Fibroblast of gingiva (primary cell): ENCODE measurements around the gene HS3ST3A1.
A peak's percentile ranks its signal among the peaks of the same experiment; 100 is the strongest.

ENCODE experiments used
- DNase-seq: peaks from one replicate; pipeline ENCODE4 v3.0.0-alpha.2; 2011; ENCODE audit warnings: low read depth

Gene HS3ST3A1

GRCh38 chr17:13598353-13599167 lies 3.2 kb downstream of the HS3ST3A1 start:
- no peak for DNase-seq

- peak; percentile 59 for DNase-seq
Measured at GRCh38 chr17:13597723-13598347, 3.9 kb downstream of the HS3ST3A1 start.

DNA sequence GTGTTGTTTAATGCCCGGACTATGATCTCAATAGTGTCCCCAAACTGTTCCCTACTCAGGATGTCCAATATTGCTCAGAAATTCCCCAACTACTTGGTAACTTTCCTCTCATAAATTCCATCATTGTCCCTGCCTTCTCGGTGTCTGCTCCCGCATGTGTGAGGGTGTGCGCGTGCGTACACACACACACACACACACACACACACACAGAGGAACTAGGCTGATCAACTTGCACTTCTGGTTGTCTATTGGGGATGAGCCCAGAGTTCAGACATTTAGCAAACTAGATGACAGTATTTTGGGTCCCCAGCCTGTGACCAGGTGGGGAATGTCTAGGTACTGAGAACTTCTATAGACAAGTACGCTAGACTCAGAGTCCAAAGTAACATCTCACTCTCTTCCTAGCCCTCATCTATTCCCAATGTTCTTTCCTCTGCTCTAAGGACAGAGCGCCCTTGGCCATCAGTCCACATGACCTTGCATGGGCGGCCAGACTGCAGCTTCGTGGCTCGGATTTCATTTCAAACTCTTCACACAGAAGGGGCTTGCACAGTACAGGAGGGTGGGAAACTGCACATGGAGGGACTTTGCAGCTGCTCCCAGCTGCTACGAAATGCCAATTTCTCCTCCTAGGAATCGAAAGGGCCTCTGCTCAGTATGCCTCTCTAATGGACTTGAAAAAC lies 5.3 kb downstream of the HS3ST3A1 start:
- DNase-seq: no peak

DNA sequence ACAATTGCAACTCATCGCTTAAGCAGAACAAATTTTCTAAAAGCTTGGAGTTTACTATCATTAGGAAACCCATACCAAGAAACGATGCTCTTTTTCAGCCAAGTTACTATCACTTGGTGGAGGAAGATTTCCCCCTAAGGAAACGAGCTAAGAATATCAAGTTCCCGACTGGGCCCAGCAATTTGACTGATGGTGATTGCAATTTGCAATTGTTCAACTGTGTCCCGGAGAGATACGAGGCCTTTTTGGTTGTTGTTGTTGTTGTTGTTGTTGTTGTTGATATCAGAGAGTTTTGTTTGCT lies 6.2 kb downstream of the HS3ST3A1 start:
- DNase-seq: no peak

DNA sequence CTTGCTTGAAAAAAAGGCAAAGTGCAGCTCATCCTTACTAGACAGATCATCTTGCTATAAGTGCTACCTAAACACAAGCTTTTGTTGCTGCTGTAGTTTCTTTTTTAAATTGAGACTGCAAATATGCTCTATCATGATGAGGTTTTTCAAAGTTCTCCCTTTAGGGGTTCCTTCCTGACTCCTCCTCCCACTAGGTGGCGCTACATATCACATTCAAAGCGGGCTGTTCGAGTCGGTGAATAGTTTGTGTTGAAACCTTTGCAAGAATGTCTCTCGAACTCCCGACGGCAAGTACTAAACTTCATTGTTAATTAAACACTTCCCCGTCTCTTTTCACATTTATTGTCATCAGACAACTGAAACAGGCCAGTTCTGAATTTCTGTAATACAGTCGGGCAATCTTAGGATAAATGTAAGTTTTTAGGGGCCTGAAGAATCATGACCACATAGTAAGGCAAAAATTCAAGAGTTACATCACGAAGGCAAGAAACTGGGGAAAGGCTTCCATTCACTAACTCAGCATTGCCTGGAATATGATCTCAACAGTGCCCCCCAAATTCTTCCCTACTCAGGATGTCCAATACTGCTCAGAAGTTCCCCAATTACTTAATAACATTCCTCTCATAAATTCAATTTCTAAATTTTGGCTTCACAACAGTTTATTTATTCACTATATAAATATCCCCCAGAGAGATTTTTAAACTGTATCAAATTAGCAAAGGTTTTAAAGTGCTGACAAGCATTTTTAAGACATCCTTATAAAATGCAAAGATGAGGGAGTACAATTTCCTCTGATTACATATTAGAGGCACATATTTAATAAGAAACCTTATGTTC lies 6.7 kb downstream of the HS3ST3A1 start:
- peak; percentile 80 for DNase-seq

DNA sequence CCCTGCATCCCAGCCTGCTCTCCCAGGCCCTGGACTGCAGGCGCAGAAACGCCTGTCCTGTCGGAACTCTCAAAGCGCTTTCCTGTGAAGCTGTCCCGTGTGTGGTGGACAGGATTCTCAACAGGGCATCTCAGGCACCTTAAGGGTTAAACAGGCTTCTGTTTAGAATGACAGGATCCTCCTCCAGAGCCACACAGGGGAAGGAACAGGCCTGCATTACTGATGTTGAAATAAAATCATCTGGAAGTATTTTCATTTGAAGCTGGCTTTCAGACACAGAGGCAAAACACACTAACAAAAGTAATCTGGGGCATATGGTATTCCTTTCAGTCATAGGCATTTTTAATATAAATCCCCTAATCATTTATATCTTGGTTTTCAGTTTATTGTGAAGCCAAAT lies 7.4 kb downstream of the HS3ST3A1 start:
- DNase-seq: peak; percentile 80

- peak; percentile 74 for DNase-seq
Measured at GRCh38 chr17:13593757-13594156, 8.0 kb downstream of the HS3ST3A1 start.

GRCh38 chr17:13593021-13593751 lies 8.5 kb downstream of the HS3ST3A1 start:
- no peak for DNase-seq

DNA sequence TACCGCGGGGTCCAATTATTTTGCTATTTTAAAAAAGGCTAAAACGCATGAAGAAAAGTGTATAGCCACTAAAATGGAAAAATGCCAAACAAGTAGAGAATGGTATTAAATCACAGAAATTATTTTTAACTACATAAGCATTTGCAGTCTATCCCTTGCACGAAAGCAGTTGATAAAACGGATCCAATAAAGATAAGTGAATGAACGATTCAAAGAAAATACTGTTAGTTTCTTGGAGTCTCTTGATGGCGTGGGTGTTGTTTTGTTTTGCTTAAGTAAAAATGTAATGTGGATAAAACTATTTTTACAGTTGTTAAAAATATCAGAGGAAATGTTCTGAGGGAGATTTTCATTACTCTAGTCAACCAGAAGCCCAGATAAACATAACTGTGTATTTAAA lies 9.3 kb downstream of the HS3ST3A1 start:
- no peak for DNase-seq

DNA sequence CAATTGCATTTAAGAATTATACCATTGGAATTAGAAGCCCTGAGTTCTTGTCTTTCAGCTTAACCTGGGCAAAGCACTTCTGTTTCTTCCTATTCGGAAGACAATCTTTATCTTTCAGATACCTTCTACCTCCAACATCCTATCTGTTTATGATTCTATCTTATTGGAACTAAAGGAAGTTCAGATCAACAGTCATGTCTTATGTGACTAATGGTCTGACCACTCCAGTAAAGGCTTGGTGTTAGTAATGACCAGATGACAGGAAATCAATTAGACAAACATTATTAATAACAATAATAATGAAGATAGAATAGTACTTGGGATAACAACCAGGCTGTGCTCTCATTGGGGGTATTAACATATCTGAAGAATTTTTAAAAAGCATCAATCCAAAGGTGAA lies 11.3 kb downstream of the HS3ST3A1 start:
- DNase-seq: no peak

DNA sequence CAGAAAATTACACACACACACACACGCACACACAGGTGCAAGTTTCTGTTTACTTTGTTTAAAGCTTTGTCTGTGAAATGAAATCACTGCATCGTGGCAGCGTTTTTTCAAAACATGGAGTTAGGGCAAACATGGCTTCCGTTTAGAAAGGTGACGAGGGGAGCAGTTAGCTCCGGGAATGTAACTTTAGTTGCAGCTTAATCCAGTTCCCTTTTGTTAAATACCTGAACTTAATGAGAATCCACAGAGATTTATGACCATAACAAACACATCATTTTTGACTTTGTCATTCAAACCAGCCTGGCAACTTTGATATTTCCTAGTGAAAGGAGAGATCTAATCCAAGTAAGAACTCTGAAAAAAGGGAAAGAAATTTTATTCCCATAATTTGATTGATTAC lies 12.1 kb downstream of the HS3ST3A1 start:
- no peak for DNase-seq

- DNase-seq: peak; percentile 50
Measured at GRCh38 chr17:13587487-13588338, 14.0 kb downstream of the HS3ST3A1 start.

DNA sequence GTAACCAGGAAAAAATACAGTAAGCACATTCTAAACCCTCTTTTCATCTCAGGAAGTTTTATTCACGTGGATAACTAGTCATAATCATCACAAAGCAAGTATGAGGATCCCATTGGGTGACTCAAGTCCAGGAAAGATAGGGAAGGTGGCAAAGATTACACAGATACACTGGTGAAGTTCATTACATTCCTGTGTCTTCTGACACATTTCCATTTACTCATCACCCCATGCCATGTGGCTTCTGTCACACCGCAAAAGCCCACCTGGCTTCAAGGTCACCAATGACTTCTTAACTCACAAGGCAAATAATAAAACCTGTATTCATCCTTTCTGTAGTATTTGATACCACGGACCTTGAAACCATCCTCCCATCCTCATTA lies 17.0 kb downstream of the HS3ST3A1 start:
- no peak for DNase-seq

GRCh38 chr17:13583996-13584700 lies 17.6 kb downstream of the HS3ST3A1 start:
- DNase-seq: peak; percentile 25

DNA sequence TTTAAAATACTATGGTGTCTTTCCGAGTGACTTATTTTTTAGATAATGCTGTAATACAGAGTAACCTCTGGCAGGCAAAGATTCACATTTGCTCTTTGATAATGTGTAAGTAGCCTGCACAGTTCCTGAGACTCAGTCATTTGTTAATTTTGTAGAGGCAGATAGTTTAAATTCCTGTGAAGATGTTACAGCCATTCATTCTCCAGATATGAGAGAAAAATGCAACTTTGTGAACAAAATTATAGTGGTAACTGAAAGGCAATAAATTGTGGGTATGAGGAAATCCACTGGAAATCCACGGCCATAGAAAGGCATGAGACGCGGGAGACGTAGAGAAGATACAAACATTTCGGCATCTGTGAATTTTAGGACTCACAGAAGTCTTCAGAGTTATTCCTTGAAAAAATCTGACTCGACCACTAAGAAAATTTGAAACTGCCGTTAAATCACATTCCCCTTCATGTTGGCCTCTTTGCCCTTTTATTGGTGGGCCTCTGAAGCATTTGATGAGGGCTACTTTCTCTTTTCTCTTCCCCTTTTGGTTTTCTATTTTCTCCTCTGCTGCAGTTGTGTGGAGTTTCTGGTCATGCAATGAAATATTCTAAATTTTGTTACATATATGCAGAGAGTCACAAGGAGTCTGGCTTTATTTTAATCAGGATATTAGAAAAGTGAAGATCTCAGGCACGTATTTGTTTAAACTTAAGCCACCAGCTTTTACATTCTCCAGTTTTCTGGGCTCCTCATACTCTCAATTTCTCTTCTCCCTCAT lies 18.8 kb downstream of the HS3ST3A1 start:
- DNase-seq: no peak

DNA sequence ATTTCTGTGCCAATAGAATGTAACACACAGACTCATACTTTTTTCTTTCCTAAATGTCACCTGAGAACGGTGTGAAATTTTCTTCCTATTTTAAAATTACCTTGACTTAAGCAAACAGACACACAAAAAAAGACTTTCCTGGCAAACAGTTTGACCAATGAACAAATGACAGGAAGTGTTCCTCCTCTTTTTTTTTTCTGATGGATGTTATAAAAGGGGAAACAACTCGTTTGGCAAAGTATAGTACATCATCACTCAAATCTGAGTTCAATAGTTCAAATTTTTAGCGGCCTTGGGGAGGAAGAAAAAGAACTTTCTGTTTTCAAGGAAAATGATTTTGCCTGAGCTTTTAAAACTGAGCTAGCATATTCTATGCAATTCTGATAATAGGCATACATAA lies 19.8 kb downstream of the HS3ST3A1 start:
- DNase-seq: no peak

GRCh38 chr17:13580790-13581189 lies 20.9 kb downstream of the HS3ST3A1 start:
- no peak for DNase-seq

DNA sequence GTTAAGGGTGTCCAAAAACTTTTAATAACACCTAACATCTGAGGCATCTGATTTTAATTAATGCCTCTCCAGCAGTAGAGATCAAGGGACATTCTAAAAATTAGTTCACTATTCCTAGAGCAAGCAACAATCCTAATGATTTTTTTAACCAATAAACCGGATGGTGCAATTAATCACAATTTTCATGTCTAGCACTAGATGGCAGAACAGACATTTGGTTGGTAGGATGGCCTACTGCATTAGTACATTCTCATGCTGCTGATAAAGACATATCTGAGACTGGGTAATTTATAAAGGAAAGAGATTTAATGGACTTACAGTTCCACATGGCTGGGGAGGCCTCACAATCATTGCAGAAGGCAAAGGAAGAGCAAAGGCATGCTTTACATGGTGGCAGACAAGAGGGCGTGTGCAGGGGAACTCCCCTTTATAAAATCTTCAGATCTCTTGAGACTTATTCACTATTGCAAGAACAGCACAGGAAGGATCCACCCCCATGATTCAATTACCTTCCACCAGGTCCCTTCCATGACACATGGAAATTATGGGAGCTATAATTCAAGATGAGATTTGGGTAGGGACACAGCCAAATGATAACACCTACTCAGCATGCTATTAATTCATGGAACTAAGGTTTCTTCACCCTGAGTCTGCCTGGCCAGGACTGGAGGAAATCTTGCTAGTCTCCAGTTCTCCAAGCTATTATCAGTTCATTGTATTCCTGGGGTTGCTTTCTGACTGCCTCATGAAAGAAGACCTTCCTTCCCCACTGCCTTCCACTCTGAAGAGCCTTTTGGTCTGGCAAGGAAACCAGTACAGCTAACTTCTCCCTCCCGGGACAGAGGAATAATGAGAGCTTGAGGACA lies 24.8 kb downstream of the HS3ST3A1 start:
- peak; percentile 29 for DNase-seq
